ENCODE measurements around the gene F9.

F9 gene

GRCh38 chrX:139600105-139600504 is 69.6 kb downstream of the F9 start:
- DNase-seq (ENCODE audit: low read depth): no peak
